AG09309 (cell line): ENCODE results near the gene AGTPBP1.

ENCODE experiments used
- DNase-seq: peaks from one replicate; pipeline ENCODE4 v3.0.0-alpha.2; 2010; ENCODE audit warnings: low read depth
- H3K4me3 ChIP-seq: 2 replicates; pipeline ENCODE4 v1.5.1; 2011; ENCODE audit warnings: mild to moderate bottlenecking, low read depth, low read length, moderate library complexity; ENCODE audit not compliant: control insufficient read depth
- TF ChIP-seq, protein P1 (sequence below): IDR thresholded peaks from 2 replicates; pipeline ENCODE4 v1.5.1; 2011; ENCODE audit warnings: mild to moderate bottlenecking, low read depth, low read length, inconsistent platforms; ENCODE audit not compliant: insufficient read depth, control insufficient read depth; ENCODE audit errors: missing control alignments

AGTPBP1 gene

DNA sequence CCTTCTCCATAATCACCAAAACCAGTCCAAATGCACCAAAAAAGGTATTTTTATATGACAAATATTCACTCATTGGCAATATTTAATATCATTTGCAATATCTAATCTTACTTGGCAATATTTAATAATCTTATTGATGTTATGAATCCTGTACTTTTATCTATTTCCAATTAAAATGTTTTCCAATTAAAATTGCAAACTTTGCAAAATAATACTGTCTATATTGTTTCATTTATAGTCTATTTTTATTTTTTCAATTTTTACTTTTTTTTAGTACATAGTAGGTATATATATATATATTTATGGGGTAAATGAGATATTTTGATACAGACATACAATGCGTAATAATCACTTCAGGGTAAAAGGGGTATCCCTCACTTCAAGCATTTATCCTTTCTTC is 109.9 kb downstream of the AGTPBP1 start:
- H3K4me3 ChIP-seq, result no peak overlapping the region
- no peak for DNase-seq
- TF ChIP-seq, protein P1, sequence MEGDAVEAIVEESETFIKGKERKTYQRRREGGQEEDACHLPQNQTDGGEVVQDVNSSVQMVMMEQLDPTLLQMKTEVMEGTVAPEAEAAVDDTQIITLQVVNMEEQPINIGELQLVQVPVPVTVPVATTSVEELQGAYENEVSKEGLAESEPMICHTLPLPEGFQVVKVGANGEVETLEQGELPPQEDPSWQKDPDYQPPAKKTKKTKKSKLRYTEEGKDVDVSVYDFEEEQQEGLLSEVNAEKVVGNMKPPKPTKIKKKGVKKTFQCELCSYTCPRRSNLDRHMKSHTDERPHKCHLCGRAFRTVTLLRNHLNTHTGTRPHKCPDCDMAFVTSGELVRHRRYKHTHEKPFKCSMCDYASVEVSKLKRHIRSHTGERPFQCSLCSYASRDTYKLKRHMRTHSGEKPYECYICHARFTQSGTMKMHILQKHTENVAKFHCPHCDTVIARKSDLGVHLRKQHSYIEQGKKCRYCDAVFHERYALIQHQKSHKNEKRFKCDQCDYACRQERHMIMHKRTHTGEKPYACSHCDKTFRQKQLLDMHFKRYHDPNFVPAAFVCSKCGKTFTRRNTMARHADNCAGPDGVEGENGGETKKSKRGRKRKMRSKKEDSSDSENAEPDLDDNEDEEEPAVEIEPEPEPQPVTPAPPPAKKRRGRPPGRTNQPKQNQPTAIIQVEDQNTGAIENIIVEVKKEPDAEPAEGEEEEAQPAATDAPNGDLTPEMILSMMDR, result no peak

DNA sequence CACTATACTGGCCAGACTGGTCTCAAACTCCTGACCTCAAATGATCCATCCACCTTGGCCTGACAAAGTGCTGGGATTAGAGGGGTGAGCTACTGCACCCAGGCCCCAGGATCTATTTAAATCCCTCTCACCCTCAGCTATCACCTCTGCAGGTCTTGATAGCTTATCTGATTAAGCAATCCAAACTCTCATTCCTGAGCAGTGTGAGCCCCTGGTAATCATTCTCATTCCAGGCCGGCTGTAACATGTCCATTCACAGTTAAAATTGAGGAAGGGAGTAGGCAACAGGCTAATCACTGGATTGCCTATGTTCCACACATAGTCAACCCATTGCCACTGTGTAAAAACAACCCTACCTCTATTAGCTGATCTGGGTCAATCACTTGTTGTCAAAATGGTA is 111.1 kb downstream of the AGTPBP1 start:
- TF ChIP-seq, protein P1, result no peak
- no peak overlapping the region for H3K4me3 ChIP-seq
- no peak for DNase-seq

DNA sequence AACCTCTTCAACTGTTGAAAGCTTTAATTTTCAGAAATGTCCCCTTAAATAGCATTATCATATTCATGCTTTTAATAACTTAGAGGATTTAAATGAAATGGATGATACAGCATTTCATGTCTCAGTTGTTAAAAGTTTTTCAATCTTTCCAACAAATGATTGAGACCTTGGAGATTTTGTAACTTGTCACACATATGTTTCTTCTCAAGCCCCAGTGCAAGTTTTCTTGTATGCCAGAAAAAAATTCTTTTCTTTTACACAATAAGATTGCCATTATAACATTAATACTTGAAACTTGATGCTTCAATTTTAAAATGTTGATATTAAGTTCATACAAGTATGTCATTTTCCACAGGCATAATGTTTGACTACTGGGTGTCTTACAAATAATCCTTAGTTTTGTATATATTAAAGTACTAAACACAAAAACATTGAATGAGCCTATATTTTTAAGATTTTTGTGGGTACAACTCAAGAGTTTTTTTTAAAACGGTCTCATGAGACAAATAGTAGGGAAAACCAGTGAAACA is 124.5 kb downstream of the AGTPBP1 start:
- DNase-seq, result no peak
- TF ChIP-seq, protein P1, result no peak

DNA sequence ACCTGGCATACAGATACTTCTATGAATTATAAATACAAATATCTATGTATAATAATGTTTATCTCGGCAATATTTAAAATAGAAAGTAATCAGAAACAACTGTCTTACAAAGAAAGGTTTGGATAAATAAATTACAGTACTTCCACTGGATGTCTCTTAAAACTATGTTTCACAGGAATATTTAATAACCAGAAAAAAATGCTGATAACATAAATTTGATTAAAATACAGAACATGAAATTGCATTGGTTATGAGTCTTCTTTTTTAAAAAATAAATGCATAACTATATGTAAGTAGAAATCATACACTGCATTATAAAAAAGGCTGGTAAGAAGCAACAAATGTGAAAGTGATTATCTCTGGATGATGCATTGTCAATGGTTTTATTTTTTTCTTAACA is 126.0 kb downstream of the AGTPBP1 start:
- no peak for DNase-seq
- TF ChIP-seq, protein P1, result no peak

More for the DNA sequence above, 124.5 kb downstream of the AGTPBP1 start:
- no peak overlapping the region for H3K4me3 ChIP-seq

DNA sequence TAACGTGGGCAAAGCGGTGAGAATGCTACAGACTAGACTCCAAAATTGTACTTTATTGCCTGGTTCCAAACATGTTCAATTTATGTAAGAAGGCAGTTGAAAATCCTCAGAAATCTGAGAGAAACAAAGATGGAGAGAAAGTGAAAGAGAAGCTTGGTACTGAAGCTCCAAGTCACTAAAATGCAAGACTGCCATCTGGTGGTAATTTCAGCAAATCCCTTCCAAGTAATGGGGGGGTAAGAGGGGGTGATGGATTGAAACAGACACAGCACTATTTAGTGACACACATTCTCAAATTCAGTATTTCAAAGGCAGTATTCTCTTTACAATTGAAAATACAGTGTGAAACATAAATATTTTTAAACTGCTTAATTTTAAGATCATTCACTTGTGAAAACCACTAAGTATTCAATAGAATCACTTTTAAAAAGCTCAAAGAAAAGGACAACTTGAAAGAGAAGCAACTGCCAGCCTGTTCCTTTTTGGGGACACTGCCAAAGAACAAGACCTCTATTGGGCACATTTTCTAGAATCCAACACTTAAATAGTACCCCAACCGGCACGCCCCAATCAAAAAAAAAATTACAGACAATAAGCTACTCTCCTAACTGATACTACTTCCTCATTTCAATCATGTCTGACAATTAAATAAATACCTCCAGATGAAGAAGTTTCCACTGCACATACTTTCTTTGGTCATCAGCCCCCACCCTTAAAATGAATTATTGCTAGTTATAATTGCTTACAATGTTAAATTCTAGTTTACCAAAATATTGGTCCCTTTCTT is 131.5 kb downstream of the AGTPBP1 start:
- DNase-seq, result peak; percentile 61
- H3K4me3 ChIP-seq, result peak overlapping the region; percentile 3; the same call in 1 of the 2 replicates
- TF ChIP-seq, protein P1, result peak; percentile 84

More for the DNA sequence above, 126.0 kb downstream of the AGTPBP1 start:
- no peak overlapping the region for H3K4me3 ChIP-seq

DNA sequence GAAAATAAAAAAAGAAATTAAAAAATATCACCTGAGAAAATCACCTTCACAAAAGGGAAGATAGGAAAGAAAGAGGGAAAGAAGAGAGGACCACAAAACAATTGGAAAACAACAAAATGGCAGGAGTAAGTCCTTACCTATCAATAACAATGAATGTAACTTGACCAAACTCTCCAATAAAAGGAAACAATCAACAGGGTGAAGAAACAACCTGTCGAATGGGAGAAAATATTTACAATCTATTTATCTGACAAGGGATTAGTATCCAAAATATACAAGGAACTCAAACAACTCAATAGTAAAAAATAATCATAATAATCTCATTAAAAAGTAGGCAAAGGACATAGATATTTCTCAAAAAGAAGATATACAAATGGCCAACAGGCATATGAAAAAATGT is 135.8 kb downstream of the AGTPBP1 start:
- DNase-seq, result no peak
- TF ChIP-seq, protein P1, result no peak
- H3K4me3 ChIP-seq, result no peak overlapping the region
